SHP77 treated with DMSO at 0.1 percent for 48 hours (cell line): ENCODE measurements around the gene FASTKD2.

Source experiments
- DNase-seq: peaks from one replicate; lab custom pipeline; 2025; lab: John Stamatoyannopoulos, UW

FASTKD2 gene

DNA sequence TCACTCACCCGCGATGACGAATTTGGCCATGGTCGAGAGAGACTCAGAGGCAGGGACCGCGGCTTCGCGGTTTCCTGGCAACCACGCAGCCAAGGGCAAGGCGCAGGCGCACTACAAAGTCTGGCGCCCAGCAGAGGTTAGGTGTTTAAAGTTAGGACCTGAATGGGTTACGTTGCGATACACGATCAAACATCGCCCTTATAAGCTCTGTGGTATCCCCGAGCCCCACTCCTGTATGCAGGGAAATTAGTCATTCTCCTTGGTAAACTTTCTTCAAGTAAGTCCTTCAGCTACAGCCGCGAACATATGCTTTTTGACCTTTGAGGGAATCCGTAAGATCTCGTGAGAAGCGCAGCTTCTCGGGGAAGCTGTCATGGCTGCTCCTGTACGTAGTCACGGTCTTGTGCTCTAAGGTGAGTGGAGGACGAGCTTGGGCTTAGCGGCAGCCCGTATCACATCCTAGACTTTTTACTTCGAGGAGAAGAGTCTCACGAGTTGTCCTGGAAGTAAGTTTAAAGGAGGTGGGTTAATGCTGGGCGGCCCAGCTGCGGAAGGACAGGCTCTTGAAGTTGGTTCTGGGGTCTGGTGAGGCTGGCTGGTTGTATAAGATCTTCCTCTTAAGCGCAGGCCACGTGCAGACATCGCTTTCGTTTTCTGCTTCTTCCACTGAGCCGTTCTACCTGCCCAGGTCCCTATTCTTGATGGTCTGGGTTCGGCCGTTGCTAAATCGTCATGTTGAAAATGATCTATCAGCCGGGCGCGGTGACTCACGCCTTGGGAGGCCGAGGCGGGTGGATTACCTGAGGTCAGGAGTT, at the start of gene FASTKD2, which contains the start of gene MDH1B:
Gene FASTKD2 (plus strand): TSS at position 365 of the 815 bp plus-strand sequence. CDS start 1,088 bp downstream, outside the sequence.
Gene MDH1B (minus strand): TSS at position 87 of the 815 bp plus-strand sequence. CDS start 57 bp downstream, at position 30.
- peak; percentile 80 for DNase-seq

DNA sequence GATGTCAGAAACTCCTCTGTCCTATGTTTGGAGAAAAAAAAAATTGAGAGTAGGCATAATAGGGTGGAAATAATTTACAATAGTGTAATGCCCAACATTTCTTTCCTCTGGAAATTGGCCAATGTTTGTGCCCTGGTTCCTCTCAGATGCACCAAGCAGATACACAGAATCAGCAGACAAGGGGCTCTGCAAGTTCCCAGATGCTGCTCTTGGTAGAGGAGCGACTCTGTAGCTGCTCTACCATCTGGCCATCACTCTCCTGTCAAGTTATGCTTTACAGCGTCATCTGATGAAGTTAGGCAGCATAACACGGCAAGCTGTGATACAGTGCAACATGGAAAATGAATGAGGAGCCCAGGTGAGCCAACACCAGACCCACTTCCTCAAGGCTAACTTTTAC, 48.8 kb upstream of the FASTKD2 start:
- DNase-seq, result no peak

DNA sequence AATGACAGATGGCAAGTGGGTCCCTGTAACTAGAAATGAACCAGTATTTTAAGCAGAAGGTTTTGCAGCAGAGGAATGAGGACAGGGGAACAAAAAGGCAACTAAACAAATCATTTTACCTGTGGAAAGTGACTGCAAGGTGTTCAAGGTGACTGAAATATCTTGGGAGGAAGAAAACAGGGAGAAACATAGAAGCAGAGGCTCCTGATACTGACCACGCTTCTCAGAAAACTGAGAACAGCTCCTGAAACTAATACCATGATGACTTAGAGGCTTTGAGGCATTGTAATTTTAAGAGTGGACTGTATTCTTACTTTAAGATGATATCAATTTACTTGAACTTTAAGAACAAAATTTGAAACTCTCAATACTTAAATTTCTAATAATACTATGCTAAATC, 47.1 kb upstream of the FASTKD2 start, which contains the start of gene DYTN:
Gene DYTN (minus strand): TSS at position 101 of the 400 bp plus-strand sequence. CDS start 117 bp downstream, outside the sequence.
- no peak for DNase-seq

DNA sequence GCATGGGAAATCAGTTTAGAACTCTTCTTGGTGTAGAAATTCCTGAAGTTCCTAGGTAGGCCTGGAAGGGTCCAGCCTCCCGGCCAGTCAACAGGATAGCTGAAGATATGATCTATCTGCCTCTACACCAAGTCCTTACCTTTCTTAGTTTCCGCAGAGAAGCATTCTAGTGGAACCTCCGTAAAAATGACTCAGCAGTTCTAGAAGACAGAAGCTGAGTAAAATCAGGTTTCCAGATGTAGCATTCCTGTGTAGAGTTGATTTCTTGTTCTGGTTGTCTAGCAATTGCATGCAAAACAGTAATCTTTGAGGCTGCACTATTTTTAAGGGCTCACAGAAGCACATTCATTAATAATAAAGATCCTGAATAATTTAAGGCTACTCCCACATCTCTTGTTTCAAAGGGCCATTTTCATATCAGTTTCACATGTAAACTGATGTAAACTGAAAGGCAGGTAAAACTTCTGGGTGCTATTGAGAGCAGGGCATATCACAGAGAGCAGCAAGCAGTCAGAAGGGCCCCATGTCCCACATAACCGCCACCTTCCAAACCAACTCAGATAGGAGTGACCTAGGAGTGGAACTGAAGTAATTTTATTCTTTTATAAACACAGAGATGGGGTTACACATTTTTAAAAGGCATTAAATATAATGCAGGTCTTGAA, 44.0 kb upstream of the FASTKD2 start:
- DNase-seq, result no peak

DNA sequence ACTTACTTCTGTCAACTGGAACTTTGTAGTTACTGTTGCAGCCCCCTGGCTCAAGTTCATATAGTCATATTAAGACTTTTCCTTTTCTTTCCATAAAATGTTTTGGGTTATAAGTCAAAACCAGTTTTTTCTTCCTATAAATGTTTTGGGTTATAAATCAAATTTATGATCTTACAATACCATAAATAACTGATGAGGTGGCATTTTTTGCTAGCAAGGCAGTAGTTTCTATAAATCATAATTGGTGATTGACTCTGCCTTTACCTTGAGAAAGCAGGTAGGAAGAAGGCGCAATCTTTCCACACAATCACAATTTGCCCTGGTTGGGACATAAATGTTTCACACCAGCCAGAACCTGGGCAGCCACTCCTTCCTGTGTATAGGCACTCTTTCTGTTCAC, 42.1 kb upstream of the FASTKD2 start:
- DNase-seq, result no peak

DNA sequence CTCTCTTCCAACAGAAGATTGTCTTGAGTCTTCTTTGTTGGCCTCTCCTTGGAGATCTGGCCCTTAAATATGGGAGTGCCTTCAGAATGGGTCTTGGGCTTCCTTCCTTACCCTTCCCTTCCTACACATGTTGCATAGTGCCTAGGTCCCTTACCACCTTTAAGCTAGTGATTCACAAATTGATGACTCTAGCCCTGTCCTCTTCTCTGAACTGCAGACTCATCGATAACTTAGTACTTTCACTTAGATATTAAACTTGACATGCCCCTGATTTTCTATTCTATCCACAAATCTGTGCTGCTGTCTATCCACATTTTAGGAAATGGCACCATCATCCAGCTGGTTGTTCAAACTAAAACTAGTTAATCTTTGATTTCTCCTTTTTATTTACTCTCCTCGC, 38.1 kb upstream of the FASTKD2 start:
- DNase-seq, result no peak

DNA sequence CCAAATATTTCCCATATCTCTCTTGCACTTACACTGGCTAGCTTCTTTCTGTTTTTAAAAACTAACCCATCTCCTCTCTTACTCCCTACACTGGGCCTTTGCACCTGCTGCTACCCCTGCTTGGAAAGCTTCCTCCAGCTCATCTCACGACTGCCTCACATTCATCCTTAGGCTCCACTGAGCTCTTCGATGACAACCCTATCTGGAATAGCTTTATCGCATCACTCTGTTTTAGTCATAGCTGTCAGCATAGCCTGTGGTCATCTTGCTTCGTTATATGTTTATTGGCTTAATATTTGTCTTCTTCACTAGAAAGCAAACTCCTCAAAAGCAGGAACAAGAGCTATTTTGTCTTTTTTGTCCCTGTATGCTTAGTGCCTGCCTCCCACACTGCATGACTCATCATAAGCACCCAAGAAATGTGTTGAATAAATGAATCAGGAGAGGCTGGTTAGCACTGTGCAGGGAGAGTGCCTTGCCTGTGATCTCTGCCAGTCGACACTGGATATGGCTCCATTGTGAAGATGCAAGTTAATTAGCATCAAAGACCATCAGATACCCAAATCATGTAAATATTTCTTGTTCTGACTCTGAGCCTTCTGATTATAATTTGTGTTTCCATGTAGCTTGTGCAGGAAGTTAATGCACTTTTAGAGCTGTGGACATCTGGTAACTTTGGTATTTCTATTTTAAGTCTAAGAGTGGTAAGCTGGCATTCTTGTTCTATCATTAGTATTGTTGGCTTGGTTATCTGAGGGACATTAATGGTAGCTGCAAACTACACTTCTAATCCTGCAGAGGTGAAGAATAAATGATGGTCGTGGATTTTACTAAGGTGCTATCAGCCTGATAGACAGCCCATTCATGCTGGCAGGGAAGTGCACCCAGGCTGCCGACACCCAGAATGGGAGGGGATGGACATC, 36.9 kb upstream of the FASTKD2 start:
- no peak for DNase-seq

DNA sequence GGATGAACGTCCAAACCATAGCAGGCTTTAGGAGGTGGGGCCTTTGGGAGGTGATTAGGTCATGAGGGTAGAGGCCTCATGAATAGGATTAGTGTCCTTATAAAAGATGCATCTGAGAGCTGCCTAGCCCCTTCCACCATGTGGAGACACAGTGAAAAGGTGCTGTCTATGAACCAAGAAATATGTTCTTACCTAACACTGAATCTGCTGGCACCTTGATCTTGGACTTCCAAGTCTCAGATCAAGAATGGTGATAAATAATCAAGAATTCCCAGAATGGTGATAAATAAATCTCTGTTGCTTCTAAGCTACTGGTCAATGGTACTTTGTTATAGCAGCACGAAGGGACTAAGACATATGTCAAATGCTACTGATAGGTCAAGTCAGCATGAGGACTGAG, 32.1 kb upstream of the FASTKD2 start:
- DNase-seq, result no peak

DNA sequence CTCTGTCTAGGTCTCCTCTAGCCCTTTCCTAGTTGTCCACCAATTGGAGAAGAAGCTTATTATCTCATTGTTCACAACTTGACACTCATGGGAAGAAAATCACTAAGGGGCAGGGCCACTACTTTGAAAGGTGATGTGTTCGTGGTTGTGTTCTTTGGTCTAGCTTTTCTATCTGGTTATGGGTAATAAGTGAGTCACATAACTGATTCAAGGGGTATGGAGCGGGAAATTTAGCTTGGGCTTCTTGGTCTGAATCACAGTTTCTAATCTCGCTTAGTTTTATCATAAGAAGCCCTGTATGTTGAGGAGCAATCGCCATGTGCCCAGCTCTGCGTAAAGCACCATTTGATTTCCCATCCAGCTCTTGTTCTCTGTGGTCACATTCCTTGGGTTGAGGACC, 28.5 kb upstream of the FASTKD2 start:
- no peak for DNase-seq

DNA sequence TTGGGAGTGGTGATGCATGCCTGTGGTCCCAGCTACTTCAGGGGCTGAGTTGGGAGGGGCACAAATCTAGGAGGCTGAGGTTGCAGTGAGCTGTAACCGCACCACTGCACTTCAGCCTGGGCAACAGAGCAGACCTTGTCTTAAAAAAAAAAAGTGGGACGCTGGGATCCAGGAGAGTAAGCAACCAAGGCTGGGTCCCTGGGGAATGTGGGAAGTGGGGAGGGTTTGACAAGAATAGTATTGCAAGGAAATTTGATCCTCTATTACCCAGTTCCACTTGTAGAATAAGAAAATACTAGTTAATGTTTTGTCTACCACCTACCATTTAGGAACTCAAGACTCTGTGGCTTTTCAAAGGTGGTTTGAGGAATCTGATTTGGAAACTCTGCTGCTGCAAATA, 26.1 kb upstream of the FASTKD2 start:
- no peak for DNase-seq

DNA sequence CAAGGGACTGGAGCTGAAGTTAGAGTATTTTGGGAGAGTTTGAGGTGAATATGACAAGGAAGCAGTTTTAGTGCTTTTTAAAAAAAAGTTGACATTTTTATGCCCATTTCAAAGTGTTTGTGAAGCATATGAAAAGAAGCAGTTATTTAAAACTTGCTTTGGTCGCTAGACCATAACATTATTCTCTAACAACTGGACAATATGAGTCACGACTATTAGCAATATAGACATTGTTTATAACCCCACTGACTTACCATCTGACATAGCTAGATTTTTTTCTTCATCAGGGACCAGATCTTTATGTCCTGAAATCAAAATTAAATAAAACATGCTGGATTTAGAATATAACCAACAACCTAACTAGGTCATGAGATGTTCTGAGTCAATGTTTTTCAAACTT, 24.6 kb upstream of the FASTKD2 start:
- DNase-seq, result no peak

DNA sequence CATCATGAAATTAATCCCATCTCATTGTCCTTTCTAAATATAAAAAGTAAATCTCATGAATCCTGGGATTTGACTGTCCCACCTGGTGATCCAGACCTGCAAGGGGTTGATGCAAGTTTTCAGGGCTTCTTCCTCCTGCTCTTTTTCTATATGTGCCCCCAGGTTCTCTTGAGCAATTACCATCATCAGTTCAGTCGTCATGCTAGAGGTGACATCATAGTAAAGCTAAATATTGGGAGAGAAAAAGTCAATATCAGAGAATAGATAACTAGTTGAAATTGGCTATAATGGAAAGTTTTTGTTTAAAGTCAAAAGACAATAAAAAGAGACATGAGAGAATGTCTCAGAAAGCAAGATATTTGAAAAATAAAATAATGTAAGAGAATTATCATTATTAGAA, 8.6 kb upstream of the FASTKD2 start:
- DNase-seq, result no peak

DNA sequence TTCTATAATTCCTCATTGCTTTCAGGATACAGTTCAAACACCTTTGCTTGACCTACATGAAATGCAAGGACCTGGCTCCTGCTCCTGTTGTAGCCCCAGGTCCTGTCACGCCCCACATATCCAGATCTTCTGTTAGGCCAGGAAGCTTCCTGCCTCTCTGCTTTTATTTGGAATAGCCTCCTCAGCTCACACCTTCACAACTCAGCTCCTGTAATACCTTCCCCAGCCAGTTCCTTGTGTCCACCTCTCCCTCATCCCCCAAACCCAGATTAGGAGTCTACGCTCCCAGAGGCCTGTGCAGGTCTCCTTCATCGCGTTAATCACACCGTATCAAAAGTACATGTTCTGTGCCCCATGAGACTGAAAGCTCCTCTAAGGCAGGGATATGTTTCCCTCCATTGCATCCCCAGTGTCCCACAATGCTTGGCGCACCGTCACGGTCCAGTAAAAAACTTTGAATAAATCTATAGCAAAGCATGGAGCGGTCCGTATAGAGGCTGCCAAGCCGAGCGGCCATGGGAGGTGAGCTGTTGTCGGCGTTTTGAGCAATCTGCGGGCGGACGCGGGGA, 649 bp upstream of the FASTKD2 start:
- DNase-seq, result no peak

DNA sequence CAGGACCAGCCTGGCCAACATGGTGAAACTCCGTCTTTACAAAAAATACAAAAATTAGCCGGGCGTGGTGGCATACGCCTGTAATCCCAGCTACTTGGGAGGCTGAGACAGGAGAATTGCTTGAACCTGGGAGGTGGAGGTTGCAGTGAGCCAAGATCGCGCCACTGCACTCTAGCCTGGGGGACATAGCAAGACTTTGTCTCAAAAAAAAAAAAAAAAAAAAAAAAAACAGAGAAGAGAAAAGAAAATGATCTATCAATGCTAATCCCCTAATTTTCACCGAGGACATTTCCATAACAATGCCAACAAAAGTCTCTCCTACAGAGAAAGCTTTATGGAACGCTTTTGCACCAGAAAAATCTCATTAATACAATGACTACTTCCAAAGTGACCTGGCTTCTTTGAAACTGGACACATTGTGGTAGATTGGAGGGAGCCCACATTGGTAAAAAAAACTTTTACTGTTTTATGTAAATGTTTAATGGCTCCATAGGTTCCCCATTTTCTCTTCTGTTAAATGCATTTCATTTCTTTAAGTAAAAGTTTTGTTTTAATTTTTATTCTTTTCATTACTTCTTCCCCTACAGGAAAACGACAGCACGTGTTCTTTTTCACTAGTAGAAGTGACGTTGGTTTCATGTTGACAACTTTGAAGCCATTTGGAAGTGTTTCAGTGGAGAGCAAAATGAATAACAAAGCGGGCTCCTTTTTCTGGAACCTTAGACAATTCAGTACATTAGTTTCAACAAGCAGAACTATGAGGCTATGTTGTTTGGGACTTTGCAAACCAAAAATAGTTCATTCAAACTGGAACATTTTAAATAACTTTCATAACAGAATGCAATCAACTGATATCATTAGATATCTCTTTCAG, 888 bp downstream of the FASTKD2 start:
- DNase-seq, result no peak

DNA sequence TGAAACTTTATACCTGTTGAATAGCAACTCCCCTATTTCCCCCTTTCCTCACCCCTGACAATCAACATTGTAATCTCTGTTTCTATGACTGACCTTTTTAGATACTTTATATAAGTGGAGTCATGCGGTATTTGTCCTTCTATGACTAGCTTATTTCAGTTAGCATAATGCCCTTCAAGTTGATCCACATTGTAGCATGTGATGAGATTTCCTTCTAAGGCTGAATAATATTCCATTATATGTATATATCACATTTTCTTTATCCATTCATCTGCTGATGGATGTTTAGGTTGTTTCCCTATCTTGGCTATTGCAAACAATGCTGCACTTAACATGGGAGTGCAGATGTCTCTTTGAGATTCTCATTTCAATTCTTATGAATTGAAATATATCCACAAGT, 9.5 kb downstream of the FASTKD2 start:
- no peak for DNase-seq

DNA sequence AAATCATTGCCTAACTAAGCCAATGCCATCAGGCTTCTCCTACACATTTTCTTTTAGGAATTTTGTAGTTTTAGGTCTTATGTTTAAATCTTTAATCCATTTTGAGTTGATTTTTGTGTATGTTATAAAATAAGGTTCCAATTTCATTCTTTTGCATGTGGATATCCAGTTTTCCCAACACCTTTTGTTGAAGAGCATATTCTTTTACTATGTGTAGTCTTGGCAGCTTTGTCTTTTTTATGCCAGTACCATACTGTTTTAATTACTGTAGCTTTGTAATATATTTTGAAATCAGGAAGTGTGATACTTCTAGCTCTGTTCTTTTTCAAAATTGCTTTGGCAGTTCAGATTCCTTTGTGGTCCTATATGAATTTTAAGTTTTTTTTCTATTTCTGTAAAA, 11.0 kb downstream of the FASTKD2 start:
- DNase-seq, result no peak

DNA sequence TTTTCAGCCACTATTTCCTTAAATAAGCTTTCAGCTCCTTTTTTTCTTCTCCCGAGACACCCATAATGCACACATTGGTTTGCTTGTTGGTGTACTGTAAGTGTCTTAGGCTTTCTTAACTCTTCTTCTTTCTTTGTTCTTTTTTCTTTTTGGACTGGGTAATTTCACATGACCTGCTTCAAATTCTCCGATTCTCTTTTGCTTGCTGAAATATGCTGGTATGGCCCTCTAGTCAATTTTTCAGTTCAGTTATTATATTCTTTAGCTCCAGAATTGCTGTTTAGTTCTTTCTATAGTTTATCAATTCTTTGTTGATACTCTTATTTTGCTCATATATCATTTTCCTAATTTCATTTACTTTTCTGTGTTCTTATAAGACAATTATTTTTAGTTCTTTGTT, 15.3 kb downstream of the FASTKD2 start:
- DNase-seq, result no peak

DNA sequence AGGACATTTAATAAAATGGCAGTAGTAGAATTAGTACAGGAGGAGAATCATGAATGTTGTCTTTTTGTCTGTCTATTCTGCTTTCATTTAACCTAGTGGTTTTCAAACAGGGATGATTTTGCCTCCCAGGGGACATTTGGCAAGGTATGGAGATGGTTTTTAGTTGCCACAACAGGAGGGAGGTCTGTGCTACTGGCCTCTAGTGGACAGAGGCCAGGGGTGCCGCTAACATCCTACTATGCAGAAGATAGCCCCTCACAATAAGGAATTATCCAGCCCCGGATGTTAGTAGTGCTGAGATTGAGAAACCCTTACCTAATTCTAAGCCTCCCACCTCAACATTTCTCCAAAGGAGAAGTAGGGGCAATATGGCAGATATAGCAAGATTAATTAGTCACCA, 18.3 kb downstream of the FASTKD2 start:
- DNase-seq, result no peak

DNA sequence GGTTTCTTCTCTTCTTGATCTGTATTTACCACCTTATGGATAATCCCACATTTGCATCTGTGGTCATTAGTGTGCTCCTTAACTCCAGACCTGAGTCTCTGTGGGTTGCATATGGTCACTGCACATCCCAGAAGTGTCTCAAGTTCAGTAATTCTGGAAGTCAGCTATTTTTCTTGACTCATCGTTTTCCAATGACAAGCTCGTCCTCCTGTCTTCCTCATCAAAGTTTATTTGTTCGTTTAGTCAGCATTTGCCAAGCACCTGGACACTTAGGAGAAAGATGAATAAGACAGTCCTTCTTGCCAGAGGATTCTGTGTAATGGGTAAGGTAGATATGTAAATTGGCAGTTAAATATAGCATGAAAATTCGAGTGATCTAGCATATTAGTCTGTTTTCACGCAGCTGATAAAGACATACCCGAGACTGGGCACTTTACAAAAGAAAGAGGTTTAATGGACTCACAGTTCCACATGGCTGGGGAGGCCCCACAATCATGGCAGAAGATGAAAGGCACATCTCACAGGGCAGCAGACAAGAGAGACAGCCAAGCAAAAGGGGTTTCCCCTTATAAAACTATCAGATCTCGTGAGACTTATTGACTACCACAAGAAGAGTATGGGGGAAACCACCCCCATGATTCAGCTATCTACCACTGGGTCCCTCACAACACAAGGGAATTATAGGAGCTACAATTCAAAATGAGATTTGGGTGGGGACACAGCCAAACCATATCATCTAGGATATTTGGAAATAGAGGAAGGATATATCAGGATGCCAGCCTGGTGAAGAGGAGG, 19.4 kb downstream of the FASTKD2 start:
- no peak for DNase-seq

DNA sequence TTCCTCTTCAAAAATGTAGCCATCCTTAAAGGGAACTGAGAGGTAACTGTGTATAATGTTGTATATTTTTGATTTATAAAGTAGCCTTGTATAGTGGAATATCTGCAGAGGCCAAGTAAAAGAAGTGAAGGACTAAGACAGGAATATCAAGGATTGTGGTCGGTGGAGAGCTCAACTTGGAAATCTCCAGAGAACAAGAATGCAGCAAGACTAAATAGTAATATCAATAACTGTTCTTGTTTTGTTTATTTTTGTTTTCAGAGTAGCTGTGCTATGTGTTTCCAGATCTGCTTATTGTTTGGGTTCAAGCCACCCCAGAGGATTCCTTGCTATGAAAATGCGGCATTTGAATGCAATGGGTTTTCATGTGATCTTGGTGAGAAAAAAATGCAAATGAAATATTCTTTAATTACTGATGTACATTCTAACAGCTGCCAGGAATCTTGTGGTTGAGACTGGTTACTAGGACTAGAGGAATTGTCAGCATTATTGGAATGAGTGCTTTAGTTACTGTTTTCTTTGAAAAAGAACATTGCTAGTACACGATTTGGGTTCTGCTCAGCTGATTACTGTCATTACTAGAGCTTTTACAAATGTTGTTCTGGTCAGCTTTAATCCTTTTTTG, 25.0 kb downstream of the FASTKD2 start:
- DNase-seq, result no peak
